DND-41 (cell line): ENCODE measurements around the gene HLA-DMB.

Source experiments
- ATAC-seq: fragments of 200-7000 bp; cut with Tn5 transposase; 3 replicates; pipeline ENCODE4 v1.9.1; 2021; ENCODE audit warnings: low read depth; ENCODE audit not compliant: insufficient read depth
- DNase-seq: peaks from one replicate; pipeline ENCODE4 v3.0.0-alpha.2; 2020
- H2AFZ ChIP-seq: 2 replicates; pipeline ENCODE4 v1.6.0; 2012; ENCODE audit warnings: low read depth, low read length
- H3K27ac ChIP-seq: 2 replicates; pipeline ENCODE4 v1.5.1; 2012; ENCODE audit warnings: low read length, inconsistent platforms
- H3K27me3 ChIP-seq: fragments of 200-600 bp; sonication (generic); 2 replicates; pipeline ENCODE4 v1.6.0; 2012; ENCODE audit warnings: low read length, mild to moderate bottlenecking, inconsistent platforms; ENCODE audit not compliant: insufficient read depth, poor library complexity
- H3K36me3 ChIP-seq: 2 replicates; pipeline ENCODE4 v1.5.1; 2012; ENCODE audit warnings: low read length, inconsistent platforms; ENCODE audit not compliant: insufficient read depth
- H3K4me1 ChIP-seq: 2 replicates; pipeline ENCODE4 v1.5.1; 2012; ENCODE audit warnings: mild to moderate bottlenecking, low read length; ENCODE audit not compliant: insufficient read depth
- H3K4me2 ChIP-seq: 2 replicates; pipeline ENCODE4 v1.6.0; 2012; ENCODE audit warnings: mild to moderate bottlenecking, moderate library complexity, low read length, inconsistent platforms; ENCODE audit not compliant: insufficient read depth
- H3K4me3 ChIP-seq, 2 experiments: fragments of 200-600 bp in 1 of 2; shearing (Covaris generic) in 1 of 2; 2 replicates each; pipeline ENCODE4 v1.5.1; 2012 to 2016; ENCODE audit warnings: inconsistent platforms in 2 of 2, low read length in 2 of 2, mild to moderate bottlenecking in 2 of 2, low read depth in 1 of 2, moderate library complexity in 1 of 2
- H3K79me2 ChIP-seq: 2 replicates; pipeline ENCODE4 v1.6.0; 2012; ENCODE audit warnings: low read length, inconsistent platforms; ENCODE audit not compliant: insufficient read depth
- H3K9ac ChIP-seq: 2 replicates; pipeline ENCODE4 v1.6.0; 2012; ENCODE audit warnings: low read depth, mild to moderate bottlenecking, inconsistent platforms, low read length, moderate library complexity
- H3K9me3 ChIP-seq: 2 replicates; pipeline ENCODE4 v1.5.1; 2012; ENCODE audit warnings: low read length, moderate library complexity, mild to moderate bottlenecking, inconsistent platforms; ENCODE audit not compliant: insufficient read depth, severe bottlenecking
- H4K20me1 ChIP-seq: 2 replicates; pipeline ENCODE4 v1.6.0; 2012; ENCODE audit warnings: low read length; ENCODE audit not compliant: insufficient read depth
- EZH2 ChIP-seq: IDR thresholded peaks from 3 replicates; pipeline ENCODE4 v1.6.1; 2012; ENCODE audit warnings: borderline replicate concordance, low read depth, mild to moderate bottlenecking, moderate library complexity, low read length, inconsistent platforms; ENCODE audit not compliant: severe bottlenecking
- TF ChIP-seq, protein P1 (sequence below): IDR thresholded peaks from 2 replicates; pipeline ENCODE4 v1.5.1; 2012; ENCODE audit warnings: borderline replicate concordance, low read length, moderate library complexity, mild to moderate bottlenecking; ENCODE audit not compliant: poor library complexity, severe bottlenecking; ENCODE audit errors: extremely low read depth

HLA-DMB gene

DNA sequence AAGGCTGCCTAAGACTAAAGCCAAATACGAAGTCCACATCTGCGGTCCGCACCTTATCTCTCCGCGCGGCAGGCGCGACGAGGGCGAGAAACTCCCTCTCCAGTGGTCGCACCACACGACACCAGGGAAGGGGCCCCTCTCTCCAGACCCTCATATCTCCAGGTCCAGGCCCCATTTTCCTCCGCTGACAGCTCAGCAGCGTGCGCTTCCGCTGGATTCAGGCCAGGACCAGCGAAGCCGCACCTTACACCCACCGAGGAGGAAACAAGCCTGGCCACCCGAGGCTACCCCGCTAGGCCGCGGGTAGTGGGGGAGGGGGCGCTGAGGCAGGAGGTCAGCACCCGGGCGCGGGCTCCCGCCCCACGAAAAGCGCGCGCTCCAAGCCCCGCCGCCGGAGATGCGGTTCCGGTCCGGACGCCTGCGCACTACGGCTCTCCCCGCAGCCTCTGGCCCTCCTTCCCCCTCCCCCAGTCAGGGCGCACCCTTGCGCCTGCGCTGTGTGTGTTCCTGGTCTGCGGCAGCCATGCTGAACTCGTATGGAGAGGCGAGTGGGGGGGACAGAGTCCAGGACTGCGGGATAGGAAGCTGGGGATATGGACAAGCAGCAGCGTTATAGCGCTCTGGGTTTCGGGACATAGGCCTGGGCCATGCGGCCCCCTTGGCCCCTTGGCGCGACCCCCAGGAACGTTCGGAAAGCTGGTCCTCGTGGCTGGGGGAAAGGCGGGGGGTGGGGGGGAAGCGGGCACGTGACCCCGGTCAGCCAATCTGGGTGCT lies 27.5 kb upstream of the HLA-DMB start, which contains the start of gene BRD2:
Gene BRD2, plus strand, starts transcription at position 502 of the 774 bp plus-strand sequence. CDS start 4,305 bp downstream, outside the sequence.
- peak within 1 kb of the TSS; percentile 83 for H2AFZ ChIP-seq

DNA sequence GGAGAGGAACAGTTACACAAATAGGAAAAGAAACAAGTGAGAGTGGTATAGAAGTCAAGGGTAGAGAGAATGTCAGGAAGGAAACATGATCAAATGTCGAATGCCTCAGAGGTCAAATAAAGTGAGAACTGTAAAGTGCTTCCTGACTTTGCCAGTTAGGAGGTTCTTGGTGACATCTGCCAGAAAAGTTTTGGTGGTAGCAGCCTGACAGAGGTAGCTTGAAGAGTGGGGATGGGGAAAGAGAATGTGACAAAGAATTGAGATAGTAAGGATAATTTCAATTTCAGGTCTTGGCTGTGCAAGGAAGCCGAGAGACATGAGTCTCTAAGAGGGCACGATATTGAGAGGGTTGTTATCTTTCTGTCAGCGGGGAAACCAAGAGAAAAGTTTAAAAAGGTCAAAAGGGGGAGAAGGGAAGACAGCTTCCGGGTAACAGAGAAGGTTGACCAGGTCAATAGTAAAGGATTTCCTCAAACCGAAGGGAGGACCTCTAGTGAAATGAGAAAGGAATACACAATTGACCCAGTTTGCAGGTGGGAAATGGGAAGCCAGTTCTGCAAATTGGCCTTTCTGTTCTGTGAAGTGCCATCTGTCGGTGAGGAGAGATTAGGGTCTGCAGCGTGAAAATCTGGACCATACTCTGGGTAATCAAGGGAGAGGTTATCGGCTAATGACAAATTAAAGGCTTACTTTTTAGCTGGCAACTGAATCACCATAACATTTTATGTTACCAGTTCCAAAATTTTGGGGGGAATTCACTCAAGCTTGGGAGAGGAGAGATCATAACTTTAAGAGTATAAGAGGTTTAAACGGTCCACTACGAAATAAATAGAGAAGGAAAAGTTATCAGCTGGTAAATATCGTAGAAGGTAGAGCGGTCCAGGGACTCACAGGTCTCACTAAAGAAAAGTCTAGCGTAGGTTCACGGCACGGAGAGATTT lies 26.6 kb upstream of the HLA-DMB start:
- Histone ChIP-seq H3K9me3 (no peaks in the 10 kb centered on the region), H3K27ac (peak overlapping the region; percentile 96), H3K4me1 (peaks cover 20% of the 10 kb centered on the region), H3K27me3 (no peaks in the 10 kb centered on the region), H4K20me1 (peaks cover 3% of the 10 kb centered on the region; the same call in 1 of the 2 replicates), H2AFZ (peak overlapping the region; percentile 83), H3K4me2 (peak overlapping the region; percentile 70), H3K36me3 (peaks cover 16% of the 10 kb centered on the region), H3K4me3 (peak overlapping the region; percentile 53 to 62), H3K79me2 (peaks cover 65% of the 10 kb centered on the region), H3K9ac (peak overlapping the region; percentile 89)
- DNase-seq (peak; percentile 58), ATAC-seq (no peak)
- TF ChIP-seq, protein P1, sequence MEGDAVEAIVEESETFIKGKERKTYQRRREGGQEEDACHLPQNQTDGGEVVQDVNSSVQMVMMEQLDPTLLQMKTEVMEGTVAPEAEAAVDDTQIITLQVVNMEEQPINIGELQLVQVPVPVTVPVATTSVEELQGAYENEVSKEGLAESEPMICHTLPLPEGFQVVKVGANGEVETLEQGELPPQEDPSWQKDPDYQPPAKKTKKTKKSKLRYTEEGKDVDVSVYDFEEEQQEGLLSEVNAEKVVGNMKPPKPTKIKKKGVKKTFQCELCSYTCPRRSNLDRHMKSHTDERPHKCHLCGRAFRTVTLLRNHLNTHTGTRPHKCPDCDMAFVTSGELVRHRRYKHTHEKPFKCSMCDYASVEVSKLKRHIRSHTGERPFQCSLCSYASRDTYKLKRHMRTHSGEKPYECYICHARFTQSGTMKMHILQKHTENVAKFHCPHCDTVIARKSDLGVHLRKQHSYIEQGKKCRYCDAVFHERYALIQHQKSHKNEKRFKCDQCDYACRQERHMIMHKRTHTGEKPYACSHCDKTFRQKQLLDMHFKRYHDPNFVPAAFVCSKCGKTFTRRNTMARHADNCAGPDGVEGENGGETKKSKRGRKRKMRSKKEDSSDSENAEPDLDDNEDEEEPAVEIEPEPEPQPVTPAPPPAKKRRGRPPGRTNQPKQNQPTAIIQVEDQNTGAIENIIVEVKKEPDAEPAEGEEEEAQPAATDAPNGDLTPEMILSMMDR: peak; percentile 82
- TF ChIP-seq EZH2: no peak

More for the DNA sequence above, 27.5 kb upstream of the HLA-DMB start, which contains the start of gene BRD2:
- Histone ChIP-seq H4K20me1 (peaks cover 11% of the 10 kb centered on the region), H3K79me2 (peaks cover 73% of the 10 kb centered on the region), H3K4me3 (peak within 1 kb of the TSS; percentile 53 to 62), H3K4me1 (peaks cover 20% of the 10 kb centered on the region), H3K4me2 (peak within 1 kb of the TSS; percentile 70), H3K9me3 (no peaks in the 10 kb centered on the region), H3K27ac (peak within 1 kb of the TSS; percentile 96), H3K9ac (peak within 1 kb of the TSS; percentile 89), H3K36me3 (peaks cover 25% of the 10 kb centered on the region), H3K27me3 (no peaks in the 10 kb centered on the region)
- ATAC-seq (peak; percentile 39), DNase-seq (peak; percentile 97)
- TF ChIP-seq, protein P1: no peak
- TF ChIP-seq EZH2: no peak

DNA sequence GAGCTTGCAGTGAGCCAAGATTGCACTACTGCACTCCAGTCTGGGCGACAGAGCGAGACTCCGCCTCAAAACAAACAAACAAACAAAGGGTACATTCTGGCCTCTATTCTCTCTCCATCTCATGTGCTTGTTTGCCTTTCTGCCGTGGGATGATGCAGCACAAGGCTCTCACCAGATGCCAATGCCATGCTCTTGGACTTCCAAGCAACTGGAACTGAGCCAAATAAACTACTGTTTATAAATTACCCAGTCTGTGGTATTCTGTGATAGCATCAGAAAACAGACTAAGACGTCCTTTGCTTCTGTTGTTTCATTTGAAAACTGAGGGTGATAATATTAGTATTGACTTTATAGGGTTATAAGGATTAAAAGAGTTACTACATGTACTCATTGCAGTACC lies 23.9 kb upstream of the HLA-DMB start:
- Histone ChIP-seq H3K27me3 (no peaks in the 10 kb centered on the region), H3K4me3 (no peak overlapping the region), H3K4me1 (peaks cover 20% of the 10 kb centered on the region), H3K79me2 (peaks cover 45% of the 10 kb centered on the region), H3K4me2 (no peak overlapping the region), H3K9ac (no peak overlapping the region), H3K36me3 (peaks cover 6% of the 10 kb centered on the region; the same call in 1 of the 2 replicates), H3K27ac (no peak overlapping the region), H2AFZ (no peak overlapping the region), H4K20me1 (no peaks in the 10 kb centered on the region), H3K9me3 (no peaks in the 10 kb centered on the region)
- no peak for DNase-seq
- ATAC-seq: no peak
- TF ChIP-seq, protein P1: no peak
- TF ChIP-seq EZH2: no peak
